Rectal smooth muscle tissue (tissue), 1 donor: ENCODE results near the gene PCAT6.

ENCODE experiments used
- H3K27ac ChIP-seq: one replicate; pipeline ENCODE4 v1.7.0; 2013; ENCODE audit warnings: low read depth, low read length, inconsistent platforms
- H3K27me3 ChIP-seq: one replicate; pipeline ENCODE4 v1.7.0; 2013; ENCODE audit warnings: low read length; ENCODE audit not compliant: control insufficient read depth, insufficient read depth
- H3K36me3 ChIP-seq: one replicate; pipeline ENCODE4 v1.7.0; 2013; ENCODE audit warnings: low read length; ENCODE audit not compliant: control insufficient read depth, insufficient read depth
- H3K4me1 ChIP-seq: one replicate; pipeline ENCODE4 v1.7.0; 2013; ENCODE audit warnings: low read length; ENCODE audit not compliant: control insufficient read depth, insufficient read depth
- H3K4me3 ChIP-seq: one replicate; pipeline ENCODE4 v1.7.0; 2013; ENCODE audit warnings: low read length
- H3K9ac ChIP-seq: one replicate; pipeline ENCODE4 v1.7.0; 2013; ENCODE audit warnings: low read length

The PCAT6 gene

GRCh38 chr1:202836623-202837403 lies 26.1 kb downstream of the PCAT6 start:
- no peaks in the 10 kb centered on the region for H3K36me3 ChIP-seq
- H3K27me3 ChIP-seq, result no peaks in the 10 kb centered on the region
- H3K27ac ChIP-seq, result no peak overlapping the region
- no peaks in the 10 kb centered on the region for H3K4me1 ChIP-seq
- no peak overlapping the region for H3K4me3 ChIP-seq
- H3K9ac ChIP-seq, result no peak overlapping the region

DNA sequence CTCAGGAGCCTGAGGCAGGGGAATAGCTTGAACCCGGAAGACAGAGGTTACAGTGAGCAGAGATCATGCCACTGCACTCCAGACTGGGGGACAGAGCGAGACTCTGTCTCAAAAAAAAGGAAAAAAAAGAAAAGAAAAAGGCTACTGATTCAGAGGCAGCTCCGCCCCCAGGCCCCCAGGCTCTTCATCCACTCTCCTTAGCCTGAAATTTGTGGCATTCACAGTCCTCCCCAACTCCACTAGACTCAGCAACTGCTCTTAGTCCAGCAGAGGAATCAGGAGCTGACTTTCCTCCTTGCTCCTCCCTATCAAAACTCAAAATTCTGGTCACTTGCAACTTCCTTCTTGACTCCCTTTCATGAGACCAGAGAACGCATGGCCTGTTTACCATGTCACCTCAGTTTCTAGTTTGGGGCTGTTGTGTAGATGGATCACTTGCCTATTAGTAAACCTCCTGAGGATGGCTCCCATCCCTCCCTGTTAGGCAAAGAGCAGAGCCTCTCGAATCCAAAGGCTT lies 27.1 kb downstream of the PCAT6 start:
- Histone ChIP-seq H3K4me3 (no peak overlapping the region), H3K27ac (no peak overlapping the region), H3K4me1 (no peaks in the 10 kb centered on the region), H3K27me3 (no peaks in the 10 kb centered on the region), H3K36me3 (no peaks in the 10 kb centered on the region), H3K9ac (no peak overlapping the region)

- Histone ChIP-seq H3K27me3 (no peaks in the 10 kb centered on the region), H3K4me3 (no peak overlapping the region), H3K9ac (no peak overlapping the region), H3K36me3 (no peaks in the 10 kb centered on the region), H3K27ac (no peak overlapping the region), H3K4me1 (no peaks in the 10 kb centered on the region)
Measured at GRCh38 chr1:202843081-202843480, 32.3 kb downstream of the PCAT6 start.

- Histone ChIP-seq H3K4me3 (no peak overlapping the region), H3K27me3 (no peaks in the 10 kb centered on the region), H3K9ac (no peak overlapping the region), H3K36me3 (no peaks in the 10 kb centered on the region), H3K4me1 (no peaks in the 10 kb centered on the region), H3K27ac (no peak overlapping the region)
Measured at GRCh38 chr1:202844259-202844658, 33.5 kb downstream of the PCAT6 start.

DNA sequence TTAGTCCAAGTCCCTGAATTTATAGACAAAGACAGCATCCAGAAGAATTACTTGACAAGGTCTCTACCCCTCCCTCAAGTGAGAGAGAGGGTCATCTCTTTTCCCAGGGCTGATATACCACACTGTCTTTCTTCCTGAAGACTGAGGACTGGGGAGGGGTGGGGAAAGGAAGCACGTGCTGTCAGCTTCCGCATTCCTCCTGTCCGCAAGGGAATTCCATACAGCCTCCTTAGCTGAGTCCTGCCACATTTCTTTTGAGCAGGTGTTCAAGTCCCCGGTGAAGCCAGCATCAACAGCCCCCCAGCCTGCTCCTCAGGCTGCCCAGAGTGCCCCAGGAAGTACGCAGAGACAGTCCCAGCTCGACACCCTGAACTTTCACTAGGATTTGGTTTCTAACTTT lies 34.2 kb downstream of the PCAT6 start:
- no peaks in the 10 kb centered on the region for H3K36me3 ChIP-seq
- H3K9ac ChIP-seq, result no peak overlapping the region
- no peak overlapping the region for H3K27ac ChIP-seq
- H3K27me3 ChIP-seq, result no peaks in the 10 kb centered on the region
- H3K4me3 ChIP-seq, result no peak overlapping the region
- H3K4me1 ChIP-seq, result no peaks in the 10 kb centered on the region

GRCh38 chr1:202848191-202848542 lies 37.4 kb downstream of the PCAT6 start:
- no peak overlapping the region for H3K9ac ChIP-seq
- no peaks in the 10 kb centered on the region for H3K36me3 ChIP-seq
- no peak overlapping the region for H3K4me3 ChIP-seq
- no peak overlapping the region for H3K27ac ChIP-seq
- H3K27me3 ChIP-seq, result no peaks in the 10 kb centered on the region
- H3K4me1 ChIP-seq, result no peaks in the 10 kb centered on the region

- H3K4me3 ChIP-seq, result no peak overlapping the region
- H3K9ac ChIP-seq, result no peak overlapping the region
- H3K27ac ChIP-seq, result no peak overlapping the region
- no peaks in the 10 kb centered on the region for H3K36me3 ChIP-seq
- H3K4me1 ChIP-seq, result no peaks in the 10 kb centered on the region
- H3K27me3 ChIP-seq, result no peaks in the 10 kb centered on the region
Measured at GRCh38 chr1:202850593-202851362, 40.0 kb downstream of the PCAT6 start.

DNA sequence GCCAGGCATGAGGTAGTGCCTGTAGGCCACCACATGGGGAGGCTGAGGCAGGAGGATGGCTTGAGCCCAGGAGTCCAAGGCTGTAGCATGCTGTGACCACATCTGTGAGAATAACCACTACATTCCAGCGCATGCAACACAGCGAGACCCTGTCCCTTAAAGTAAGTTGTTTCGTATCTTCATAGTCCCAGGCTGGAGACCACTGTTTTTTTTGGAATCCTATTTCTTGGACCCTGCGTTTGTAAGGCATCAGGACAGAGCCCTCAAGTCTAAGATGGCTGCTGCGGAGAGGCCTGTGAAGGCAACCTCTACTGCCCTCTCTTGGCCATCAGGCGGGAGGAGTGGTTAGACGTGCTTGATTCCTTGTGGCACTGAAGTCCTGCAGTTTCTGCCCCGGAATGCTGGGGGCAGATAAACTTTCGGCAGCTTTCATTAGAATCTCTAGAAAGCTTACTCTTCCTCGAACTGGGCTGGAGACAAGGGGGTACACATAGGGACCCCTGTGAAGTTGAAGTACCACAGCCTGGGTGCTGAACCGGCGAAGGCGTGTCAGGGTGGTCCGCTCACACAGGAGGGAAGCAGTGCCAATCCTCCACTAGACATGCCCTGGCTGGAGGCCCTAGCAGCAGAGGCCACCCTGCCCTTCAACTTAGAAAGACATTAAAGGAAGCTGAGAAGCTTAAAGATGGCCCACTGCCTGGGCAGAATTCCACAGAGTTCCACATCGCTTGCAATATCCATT lies 41.6 kb downstream of the PCAT6 start:
- no peak overlapping the region for H3K9ac ChIP-seq
- H3K4me1 ChIP-seq, result no peaks in the 10 kb centered on the region
- no peaks in the 10 kb centered on the region for H3K36me3 ChIP-seq
- no peaks in the 10 kb centered on the region for H3K27me3 ChIP-seq
- H3K27ac ChIP-seq, result no peak overlapping the region
- no peak overlapping the region for H3K4me3 ChIP-seq

GRCh38 chr1:202854787-202855186 lies 44.0 kb downstream of the PCAT6 start:
- Histone ChIP-seq H3K27me3 (no peaks in the 10 kb centered on the region), H3K9ac (no peak overlapping the region), H3K36me3 (no peaks in the 10 kb centered on the region), H3K4me3 (no peak overlapping the region), H3K27ac (no peak overlapping the region), H3K4me1 (peaks cover 2% of the 10 kb centered on the region)

DNA sequence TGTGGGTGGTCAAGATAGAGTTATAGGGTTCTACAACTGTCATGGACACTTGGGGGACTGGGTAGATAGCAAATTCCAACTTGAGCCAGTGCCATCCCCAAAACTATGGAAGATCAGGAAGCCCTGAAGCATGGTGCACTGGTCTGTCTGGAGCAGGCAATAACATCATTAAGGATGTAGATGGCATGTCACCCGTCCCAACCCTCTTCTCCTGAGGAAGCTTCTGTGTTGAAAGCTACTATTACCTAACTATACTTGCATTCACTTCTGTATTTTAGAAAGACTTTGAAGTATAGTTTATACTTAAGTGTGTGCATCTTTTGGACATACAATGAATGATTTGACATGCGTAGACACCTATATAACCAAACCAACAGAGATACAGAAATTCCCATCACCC lies 45.3 kb downstream of the PCAT6 start:
- H3K9ac ChIP-seq, result no peak overlapping the region
- H3K4me3 ChIP-seq, result no peak overlapping the region
- H3K27ac ChIP-seq, result no peak overlapping the region
- H3K27me3 ChIP-seq, result no peaks in the 10 kb centered on the region
- H3K4me1 ChIP-seq, result peaks cover 2% of the 10 kb centered on the region
- no peaks in the 10 kb centered on the region for H3K36me3 ChIP-seq

DNA sequence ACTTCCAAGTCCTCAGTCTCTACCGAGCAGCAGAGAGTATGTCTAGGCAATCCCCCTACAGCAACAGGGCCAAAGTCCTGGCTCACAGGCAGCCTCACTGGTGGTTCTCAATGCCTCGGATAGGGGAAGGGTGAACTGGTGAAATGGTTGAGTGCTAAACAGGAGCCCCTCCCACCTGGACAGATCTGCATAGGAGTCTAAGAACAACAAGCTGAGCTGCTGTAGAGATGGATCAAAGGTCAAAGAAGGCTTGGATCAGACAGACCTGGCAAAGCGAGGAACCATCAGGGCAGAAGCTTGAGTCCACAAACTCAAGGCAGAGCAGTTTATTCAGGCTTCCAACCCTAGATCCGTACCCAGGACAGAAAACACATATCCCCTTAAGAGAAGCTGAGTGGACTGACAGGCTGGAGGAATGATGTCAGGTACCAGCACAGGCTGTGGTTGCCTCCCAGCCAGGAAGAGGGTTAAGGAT lies 46.4 kb downstream of the PCAT6 start:
- Histone ChIP-seq H3K27ac (no peak overlapping the region), H3K4me1 (peaks cover 6% of the 10 kb centered on the region), H3K4me3 (no peak overlapping the region), H3K27me3 (no peaks in the 10 kb centered on the region), H3K36me3 (no peaks in the 10 kb centered on the region), H3K9ac (no peak overlapping the region)

- no peak overlapping the region for H3K27ac ChIP-seq
- no peak overlapping the region for H3K9ac ChIP-seq
- no peak overlapping the region for H3K4me3 ChIP-seq
Measured at GRCh38 chr1:202858331-202858730, 47.6 kb downstream of the PCAT6 start.

More at GRCh38 chr1:202858331-202858730, 47.6 kb downstream of the PCAT6 start:
- Histone ChIP-seq H3K27me3 (no peaks in the 10 kb centered on the region), H3K36me3 (no peaks in the 10 kb centered on the region), H3K4me1 (peaks cover 6% of the 10 kb centered on the region)
